Right renal cortex interstitium (tissue), 3 donors: Measurements from ENCODE around the gene SCAF11. TPM values are rescaled to one million over a fixed set of nuclear protein-coding genes. Genes with fewer than 3 reads are reported as not detected.

Source experiments
- DNase-seq, 3 donors: peaks; one replicate each; pipeline ENCODE4 v3.0.0-alpha.2; 2013; ENCODE audit warnings: low read depth in 3 of 3, low spot score in 2 of 3
- polyA plus RNA-seq, 3 donors: library from polyadenylated mRNA; unstranded; fragments of 120-200 nt; gene quantifications; one replicate each; pipeline ENCODE4 v1.2.1, GENCODE V29; 2013; ENCODE audit not compliant: insufficient read length in 3 of 3

SCAF11 gene
- polyA plus RNA-seq, 3 donors, result 109 to 115 (median 115) TPM

DNA sequence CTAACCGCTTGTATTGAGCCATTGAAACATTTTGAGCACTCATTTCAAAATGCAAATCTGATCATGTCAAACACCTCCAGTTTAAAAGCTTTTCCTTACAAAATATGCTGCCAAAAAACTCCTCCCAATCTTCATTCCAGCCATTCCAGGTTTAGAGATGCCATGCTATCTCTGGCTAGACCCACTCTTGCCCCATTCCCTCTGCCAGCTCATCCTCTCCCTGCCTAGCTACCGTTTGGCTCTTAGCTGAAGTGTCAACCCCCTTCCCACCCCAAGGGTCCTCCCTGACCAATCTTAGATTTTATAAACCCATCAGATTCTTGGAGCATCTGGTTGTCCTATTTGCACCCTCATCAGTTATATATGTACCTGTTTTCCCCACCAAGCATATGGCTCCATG lies 75.0 kb downstream of the SCAF11 start:
- no peak for DNase-seq

DNA sequence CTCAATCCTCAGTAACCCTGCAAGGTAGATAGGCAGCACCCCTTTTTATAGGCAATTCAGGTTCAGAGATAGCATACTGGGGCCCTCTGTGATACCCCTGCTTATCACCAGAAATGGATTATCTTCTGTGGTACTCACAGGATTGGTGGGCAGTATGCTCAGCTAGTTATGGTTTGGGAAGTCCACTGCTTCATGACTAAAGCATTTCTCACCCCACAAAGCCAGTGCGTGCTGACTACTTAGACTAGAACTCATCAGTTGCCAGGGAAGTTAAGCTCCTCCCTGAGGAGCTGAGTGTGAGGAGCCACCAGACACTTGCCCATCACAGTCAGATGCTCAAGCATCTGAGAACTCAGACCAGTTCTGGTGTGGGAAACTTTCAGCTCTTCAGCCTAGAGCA lies 76.3 kb downstream of the SCAF11 start:
- no peak for DNase-seq

DNA sequence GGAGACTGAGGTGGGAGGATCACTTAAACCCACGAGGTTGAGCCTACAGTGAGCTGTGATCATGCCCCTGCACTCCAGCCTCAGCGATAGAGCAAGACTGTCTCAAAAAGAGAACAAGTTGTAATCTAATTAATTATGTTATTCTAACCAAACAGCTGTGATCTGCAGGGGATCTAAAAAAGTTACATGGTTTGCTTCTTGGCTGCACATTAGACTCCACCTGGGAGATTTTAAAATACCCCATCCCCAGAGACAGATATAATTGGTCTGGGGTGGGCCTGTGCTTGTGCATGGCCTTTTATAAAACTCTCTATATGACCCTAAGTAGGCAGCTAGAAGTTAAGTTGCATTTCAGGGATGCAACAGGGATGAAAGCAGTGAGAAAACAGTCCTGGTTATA lies 76.7 kb downstream of the SCAF11 start:
- no peak for DNase-seq

DNA sequence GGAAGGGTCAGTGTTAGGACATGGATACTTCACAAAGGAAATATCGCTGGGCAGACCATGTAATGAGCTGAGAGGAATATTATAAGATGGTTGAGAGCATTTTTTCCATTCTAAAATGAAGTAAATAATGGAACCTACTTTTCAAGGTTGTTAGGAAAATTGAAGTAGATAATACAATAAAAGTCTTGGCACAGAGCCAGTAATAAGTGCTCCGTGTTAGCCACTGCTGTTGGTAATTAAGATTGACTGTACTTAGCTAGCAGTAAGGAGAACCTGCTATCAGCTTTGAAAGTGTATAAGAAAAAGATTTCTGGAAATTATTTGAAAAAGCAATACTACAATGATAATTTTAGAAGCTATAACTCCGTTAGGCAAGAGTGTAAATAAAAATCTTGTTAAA lies 77.6 kb downstream of the SCAF11 start:
- DNase-seq, result no peak

DNA sequence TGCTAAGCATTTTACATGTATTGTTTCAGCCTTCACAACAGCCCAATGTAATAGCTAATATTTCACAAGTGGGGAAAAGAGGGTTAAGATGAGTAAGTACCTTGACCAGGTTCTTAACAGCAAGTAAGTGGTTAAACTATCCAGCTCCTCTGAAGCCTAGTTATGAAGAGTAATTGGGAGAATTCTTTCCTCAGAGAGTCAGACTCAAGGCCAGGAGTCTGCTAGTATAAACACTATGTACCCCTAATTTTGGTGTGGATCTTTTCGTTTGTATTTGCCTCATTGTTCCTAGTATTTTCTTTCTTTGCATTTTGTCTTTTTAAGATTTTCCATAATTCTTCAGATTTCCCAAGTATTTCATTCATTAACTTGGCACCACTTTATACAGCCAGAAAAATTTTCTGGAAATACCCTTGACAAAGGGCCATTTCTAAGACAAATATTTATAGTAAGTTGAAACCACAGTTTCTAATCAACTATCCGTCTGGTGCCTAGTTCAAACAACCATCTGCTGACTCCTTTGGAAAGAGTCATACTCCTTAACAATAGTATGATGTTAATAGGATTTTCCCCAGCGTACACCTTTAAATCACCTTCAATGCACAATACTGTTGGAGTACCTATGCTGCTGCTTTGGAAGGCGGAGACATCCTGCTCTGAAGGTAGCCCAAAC lies 81.2 kb downstream of the SCAF11 start:
- DNase-seq, result no peak

DNA sequence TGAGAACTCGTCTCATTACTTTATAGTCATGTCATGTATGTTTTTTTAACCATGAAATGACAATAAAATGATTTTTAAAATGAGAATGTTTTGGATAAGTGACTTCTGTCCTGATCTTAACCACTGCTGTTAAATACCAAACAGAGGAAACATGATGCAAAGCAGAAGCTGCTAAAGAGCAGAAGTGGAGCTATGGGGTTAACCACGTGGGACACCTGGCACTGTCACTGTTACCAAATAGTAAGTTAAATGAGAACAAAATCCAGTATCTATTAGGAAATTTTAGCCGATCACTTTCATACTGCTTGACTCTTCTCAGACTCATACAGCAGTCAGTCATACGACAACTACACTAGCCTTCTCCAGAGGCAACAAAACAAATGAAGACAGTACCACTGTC lies 82.4 kb downstream of the SCAF11 start:
- no peak for DNase-seq

DNA sequence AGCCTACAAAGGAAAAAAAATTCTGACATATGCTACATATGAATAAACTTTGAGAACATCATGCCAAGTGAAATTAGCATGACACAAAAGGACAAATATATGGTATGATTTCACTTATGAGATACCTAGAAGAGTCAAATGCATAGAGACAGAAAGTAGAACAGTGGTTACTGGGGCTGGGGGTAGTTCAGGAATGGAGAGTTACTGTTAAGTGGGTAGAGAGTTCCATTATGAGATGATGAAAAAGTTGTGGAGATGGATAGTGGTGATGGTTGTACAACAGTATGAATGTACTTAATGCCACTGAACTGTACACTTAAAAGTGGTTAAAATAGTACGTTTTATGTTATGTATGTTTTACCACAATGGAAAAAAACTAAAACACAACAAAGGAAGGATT lies 92.3 kb downstream of the SCAF11 start:
- DNase-seq, result no peak

DNA sequence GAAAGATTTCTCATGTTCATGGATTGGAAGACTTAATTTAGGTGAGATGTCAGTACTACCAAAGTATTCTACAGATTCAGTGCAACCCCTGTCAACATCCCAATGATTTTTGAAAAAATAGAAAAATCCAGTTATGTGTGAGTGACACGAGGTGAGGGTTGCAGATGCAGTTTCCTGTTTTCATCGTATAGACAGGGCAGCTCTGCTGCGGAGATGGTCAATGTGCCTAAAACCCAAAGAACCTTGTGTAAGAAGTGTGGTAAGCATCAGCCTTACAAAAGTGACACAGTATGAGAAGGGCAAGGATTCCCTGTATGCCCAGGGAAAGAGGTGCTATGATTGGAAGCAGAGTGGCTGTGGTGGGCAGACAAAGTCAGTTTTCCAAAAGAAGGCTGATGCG lies 94.4 kb downstream of the SCAF11 start:
- DNase-seq, result no peak

DNA sequence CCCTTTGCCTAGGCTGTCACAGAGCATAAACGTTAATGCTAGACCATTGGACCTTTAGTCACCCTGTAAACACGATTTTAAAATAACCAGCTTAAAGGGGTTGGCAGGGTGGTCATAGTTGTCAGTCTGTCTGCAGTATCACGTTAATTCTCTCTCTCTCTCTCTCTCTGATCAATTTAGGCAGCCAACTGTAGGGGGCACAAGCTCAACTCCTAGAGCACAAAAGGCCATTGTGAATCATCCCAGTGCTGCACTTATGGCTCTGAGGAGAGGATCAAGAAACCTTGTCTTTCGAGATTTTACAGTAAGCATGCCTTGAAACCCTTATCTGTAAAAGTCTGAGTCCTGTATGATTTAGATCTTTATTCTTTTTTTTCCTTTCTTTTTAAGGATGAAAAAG lies 97.1 kb downstream of the SCAF11 start:
- no peak for DNase-seq

DNA sequence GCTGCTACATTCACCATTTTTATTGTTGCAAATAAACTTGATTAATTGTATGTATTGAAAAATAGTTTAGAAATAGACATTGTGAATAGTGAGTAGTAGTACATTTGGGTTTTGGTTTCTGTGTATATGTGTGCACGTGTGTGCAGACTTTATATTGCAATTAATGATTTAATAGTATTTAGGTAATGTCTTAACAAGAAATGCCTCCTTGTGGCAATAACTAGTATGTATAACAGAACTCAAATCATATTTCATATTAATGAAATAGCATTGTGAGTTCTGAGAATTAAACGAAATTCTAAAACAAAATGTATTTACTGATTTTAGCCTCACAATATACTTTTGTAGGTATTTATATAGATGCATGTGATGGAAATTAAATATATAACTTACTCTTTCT lies 100.1 kb downstream of the SCAF11 start:
- no peak for DNase-seq

DNA sequence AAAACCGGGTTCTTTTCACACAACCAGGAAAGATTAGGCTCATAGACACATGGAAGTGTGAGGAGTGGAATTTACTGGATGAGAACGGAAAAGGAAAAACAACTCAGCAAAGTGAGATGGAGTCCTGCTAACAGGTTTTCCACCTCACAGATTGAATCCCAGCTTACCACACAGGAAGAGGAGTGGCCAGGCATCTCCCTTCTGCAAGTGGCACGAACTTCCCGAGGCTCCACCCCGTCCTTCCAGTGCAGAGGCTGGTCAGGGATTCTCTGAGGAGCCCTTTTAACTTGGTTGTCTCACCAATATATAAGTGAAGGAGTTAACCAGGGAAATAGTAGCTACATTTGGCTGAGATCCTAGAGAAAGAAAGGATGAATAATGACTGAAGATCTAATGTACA lies 102.8 kb downstream of the SCAF11 start:
- no peak for DNase-seq

DNA sequence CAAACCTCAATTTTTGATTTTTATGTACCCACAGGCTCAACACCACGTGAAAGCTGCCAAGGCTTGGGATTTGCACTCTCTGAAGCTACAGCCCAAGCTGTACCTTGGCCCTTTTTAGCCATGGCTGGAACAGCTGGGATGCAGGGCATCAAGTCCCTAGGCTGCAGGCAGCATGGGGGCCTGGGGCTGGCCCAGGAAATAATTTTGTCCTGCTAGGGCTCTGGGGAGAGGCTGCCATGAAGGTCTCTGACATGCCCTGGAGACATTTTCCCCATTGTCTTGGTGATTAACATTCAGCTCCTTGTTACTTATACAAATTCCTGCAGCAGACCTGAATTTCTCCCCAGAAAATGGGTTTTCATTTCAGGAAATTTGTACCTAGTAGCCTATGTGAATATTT lies 103.7 kb downstream of the SCAF11 start:
- no peak for DNase-seq

DNA sequence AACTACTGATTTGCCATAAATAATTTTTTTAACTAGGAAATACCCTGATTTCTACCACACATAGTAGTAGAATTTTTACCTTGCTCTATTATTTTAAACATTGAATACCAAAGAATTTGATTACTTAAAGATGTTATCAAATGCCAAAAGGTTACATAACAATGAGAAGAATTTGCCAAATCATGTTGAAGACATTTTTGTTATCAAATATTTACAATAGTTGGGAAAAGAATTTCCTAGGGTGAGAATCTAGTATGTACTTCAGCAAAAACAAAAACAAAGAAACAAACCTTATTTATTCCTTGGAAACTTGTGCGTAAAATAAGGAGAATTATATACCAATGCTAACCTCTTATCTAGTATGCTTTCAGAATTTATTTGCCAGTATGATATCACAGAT lies 107.2 kb downstream of the SCAF11 start:
- no peak for DNase-seq

DNA sequence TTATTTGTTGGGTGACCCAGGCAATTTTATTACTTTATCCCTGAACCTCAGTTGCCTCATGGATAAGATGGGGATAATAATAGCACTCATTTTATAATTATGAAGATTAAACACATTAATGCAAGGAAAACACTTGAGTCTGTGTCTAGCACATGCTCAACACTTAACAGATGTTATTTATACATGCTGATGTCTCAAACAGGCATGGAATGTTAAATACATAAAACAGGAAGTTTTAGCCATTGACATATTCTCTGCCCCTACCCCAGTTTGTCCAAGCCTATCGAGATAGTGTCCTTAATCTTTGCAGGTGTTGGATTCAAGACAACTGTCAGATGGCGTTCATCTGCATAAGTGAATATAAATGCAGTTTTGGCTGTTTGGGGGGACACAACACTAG lies 109.8 kb downstream of the SCAF11 start:
- no peak for DNase-seq

DNA sequence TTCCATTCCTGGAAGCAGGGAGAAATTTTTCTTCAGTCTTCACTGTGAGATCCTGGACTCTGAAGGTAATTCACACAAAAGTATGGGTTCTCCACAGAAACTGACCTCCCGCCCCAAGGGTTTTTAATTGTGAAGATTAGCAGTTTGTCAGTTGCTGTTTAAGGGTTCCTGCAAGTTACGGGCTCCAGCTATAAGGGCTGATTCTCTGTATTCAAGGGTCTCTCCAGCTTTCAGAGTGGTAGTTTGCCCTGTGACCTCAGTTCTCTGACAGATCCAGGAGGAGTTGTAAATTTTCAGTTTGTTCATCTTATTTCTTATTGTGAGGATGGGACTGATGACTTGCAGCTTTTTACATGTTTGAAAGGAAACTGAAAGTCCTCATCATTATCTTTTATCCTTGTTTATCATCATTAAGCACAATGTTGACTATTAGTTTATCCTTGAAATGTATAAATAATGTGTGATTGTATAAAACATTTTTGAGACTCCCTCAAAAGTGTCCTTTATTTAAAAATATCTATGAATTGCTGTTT lies 110.9 kb downstream of the SCAF11 start:
- DNase-seq, result no peak

DNA sequence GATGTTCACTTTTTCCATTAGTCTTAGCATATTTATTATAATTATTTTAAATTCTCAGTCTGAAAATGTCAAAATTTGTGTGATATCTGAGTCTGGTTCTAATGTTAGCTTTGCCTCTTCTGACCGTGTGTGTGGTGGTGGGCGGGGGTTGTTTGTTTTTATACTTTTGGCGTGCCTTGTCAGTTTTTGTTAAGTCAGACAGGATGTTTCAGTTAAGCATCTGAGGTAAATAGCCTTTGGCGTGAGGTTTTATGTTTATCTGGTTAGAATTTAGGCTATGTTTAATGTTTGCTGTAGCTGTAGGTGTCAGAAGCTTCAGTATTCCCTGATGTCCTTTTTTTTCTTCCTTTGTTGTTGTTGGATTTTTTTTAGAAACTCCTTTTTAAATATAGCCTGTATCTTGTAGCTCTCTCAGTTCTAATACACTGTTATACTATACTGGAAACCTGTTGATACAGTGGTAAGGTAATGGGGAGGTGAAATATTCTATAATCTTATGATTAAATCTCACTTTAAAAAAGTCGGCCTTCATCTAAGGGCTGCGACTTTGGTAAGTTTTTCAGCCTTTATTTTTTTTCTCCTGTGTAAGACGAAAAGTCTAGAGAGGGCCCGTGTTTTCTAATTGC lies 111.6 kb downstream of the SCAF11 start:
- no peak for DNase-seq

DNA sequence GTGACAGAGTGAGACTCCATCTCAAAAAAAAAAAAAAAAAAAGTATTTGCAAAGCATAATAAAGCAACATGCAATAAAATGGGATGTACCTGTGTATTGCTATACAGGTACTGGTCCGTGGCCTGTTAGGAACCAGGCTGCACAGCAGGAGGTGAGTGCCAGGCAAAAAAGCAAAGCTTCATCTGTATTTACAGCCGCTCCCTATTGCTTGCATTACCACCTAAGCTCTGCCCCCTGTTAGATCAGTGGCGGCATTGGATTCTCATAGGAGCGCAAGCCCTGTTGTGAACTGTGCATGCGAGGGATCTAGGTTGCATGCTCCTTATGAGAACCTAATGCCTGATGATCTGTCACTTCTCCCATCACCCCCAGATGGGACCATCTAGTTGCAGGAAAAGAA lies 113.3 kb downstream of the SCAF11 start:
- no peak for DNase-seq

DNA sequence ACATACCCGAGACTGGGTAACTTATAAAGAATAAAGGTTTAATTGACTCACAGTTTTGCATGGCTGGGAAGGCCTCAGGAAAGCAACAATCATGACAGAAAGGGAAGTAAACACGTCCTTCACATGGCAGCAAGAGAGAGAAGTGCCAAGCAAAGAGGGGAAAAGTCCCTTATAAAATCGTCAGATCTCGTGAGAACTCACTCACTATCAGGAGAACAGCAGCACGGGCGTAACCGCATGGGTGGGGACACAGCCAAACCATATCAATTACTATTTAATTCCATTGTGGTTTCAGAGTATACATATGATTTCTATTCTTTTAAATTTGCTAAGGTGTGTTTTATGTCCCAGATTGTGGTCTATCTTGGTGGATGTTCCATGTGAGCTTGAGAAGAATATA lies 117.9 kb downstream of the SCAF11 start:
- DNase-seq, result no peak
